Raji (cell line): ENCODE data around the gene SOWAHA.

Source experiments
- POLR2A ChIP-seq: IDR thresholded peaks from 2 replicates; pipeline ENCODE4 v1.6.1; 2011; ENCODE audit warnings: low read depth, low read length, control low read depth; ENCODE audit not compliant: insufficient read depth

SOWAHA gene

GRCh38 chr5:132816083-132816482 is 3.0 kb downstream of the SOWAHA start:
- no peak for TF ChIP-seq POLR2A

GRCh38 chr5:132816554-132816953 is 3.5 kb downstream of the SOWAHA start:
- no peak for TF ChIP-seq POLR2A

GRCh38 chr5:132817011-132817410 is 3.9 kb downstream of the SOWAHA start:
- TF ChIP-seq POLR2A, result no peak

DNA sequence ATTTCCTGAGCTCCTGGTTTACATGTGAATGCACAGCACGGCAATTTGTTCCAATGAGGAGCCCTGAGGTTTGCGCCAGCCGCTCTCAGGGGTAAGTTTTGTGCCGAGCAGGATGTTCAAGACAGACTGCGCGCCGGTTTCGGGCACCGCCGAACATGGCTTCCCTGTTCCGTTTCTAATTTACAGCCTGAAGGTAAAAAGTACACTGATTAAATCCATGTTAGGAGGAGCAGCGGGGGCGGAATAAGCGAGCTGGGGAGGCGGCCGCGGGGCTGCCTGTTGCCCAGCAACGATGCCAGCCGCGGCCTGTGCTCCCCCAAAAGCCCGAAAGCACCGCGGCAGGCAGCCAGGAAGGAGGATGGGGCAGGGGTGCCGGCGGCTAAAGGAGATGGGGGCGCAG is 6.4 kb downstream of the SOWAHA start:
- TF ChIP-seq POLR2A, result no peak

- no peak for TF ChIP-seq POLR2A
These were observed 7.2 kb downstream of the SOWAHA start for GRCh38 chr5:132820162-132820754.

DNA sequence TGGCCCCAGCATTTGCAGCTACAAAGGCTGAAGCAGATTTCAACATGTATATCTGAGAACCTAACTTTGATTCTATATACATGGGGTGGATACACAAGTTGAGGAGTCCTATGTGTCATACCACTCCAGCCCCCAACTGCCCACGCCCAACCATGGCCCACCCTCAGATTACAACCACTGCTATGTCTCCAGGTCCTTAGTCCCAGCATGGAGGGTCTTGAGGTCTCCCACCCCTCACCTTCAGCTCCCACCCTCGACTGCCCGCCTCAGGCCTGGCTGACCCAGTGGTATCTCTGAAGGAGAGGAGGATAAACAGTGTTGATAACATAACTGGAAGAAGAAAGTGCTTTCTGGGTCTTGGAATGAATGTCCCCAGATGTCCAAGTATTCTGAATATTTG is 8.2 kb downstream of the SOWAHA start:
- no peak for TF ChIP-seq POLR2A

GRCh38 chr5:132821791-132822190 is 8.7 kb downstream of the SOWAHA start:
- no peak for TF ChIP-seq POLR2A

- TF ChIP-seq POLR2A, result no peak
These were observed 9.8 kb downstream of the SOWAHA start for GRCh38 chr5:132822650-132823480.

DNA sequence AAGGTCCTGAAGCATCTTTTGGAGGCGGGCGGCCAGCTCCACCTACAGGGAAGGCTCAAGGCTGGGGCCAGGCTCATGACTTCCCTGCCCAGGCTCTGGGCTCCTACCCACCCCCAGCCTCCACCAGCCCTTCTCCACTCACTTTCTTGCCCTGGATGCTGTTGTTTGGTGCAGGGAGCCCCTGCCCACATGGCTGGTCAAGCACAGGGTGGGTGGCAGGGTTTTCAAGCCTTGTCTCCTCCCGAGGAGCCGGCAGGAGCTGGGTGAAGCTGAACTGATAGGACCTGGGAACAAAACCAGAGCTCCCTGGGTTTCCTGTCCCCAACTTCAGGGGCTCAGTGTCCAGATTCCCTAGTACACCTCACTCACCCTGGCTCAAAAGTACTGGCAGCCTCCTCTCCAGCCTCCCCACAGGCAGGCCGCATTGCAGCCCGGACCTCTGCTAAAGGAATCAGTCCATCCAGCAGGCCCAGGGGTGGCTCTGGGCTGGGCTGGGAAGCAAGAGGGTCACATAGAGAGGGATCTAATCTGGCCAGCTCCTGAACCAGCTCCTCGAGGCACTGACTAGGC is 10.5 kb downstream of the SOWAHA start:
- TF ChIP-seq POLR2A, result no peak

- no peak for TF ChIP-seq POLR2A
These were observed 11.3 kb downstream of the SOWAHA start for GRCh38 chr5:132824426-132824825.

- TF ChIP-seq POLR2A, result no peak
These were observed 12.1 kb downstream of the SOWAHA start for GRCh38 chr5:132825033-132825833.

DNA sequence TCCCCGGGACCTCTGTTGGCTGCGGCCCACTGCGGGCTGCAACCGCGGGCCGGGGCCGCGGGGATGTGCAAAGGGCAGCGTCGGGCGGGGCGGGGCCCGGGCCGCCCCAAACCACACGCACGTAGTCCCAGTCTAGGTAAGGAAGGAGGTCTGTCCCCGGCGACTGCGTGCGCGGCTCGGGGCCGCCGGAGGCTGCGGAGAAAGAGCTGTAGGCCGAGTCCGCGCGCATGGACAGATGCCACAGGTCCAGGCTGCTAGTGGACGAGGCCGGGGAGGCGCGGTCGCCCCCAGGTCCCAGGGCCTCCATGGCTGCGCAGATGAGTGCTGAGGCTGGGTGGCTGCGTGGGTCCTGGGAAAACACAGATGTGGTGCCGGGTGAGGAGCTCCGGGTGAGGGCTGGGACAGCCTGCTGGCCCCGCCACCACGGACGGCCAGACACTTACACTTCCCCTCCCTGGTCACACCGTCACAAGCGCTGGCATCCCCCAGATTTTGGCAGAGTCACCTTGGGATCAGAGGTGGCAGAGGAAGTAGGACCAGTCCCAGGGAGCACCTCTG is 12.8 kb downstream of the SOWAHA start:
- TF ChIP-seq POLR2A, result no peak

DNA sequence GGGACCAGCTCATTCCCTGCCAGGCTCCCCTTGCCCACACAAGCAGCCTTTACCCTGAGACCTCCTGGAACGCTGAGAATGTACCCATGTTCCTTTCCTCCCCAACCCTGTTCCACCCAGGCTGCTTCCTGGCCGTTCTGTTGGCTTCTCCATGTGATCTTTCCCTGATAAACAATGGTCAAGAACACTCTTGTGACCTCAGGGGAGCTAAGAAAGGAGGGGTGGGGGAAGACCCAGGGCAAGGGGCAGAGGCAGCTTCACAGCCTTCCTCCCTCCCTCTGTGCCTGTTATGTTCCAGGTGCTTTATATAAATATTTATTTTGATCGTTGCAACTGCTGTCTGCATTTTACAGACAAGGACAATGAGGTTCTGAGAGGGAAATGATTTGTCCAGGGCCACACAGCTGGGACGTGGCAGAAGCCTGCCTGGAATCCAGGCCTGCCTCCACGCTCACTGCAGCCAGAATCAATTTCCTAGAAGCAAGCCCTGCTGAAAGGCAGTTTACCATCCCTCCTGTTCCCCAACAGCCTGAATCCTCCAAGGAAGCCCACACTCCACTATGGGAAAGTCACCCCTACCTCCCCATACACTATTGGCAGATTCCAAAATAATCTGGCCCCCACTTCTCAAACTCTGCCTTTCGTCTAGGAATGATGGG is 13.5 kb downstream of the SOWAHA start:
- TF ChIP-seq POLR2A, result no peak

DNA sequence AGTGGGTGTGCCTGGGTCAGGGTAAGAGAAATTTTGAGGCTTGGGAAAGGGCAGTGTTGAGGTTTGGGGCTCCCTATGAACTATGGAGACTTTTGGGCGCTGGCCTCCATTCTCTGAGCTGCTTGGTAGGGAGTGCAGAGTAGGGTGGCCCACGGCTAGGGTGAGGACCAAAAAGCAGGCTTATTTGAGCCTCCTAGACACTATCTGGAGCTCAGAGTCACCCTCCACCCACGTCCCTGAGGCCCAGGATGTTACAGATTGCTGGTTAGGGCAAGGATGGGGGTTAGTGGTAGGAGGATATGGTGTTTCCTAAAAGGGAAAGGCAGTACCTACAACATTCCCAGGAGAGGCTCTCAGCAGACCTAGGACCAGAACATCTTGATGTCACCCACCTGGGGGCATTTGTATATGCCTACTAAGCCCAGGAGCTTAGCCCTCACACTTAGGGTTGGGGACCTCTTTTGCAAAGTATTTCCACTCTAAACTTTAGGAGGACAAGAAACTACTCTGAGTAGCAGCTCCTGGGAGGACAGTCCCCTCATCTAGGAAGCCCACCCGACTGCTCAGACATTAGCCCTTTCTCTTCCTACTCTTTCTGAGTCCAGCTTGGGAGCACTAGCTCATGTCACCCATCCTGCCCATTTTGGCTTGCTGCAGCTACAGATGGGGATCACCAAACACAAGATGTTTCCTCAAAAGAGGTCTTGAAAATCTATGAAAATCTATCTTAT is 15.0 kb downstream of the SOWAHA start:
- no peak for TF ChIP-seq POLR2A
